OCI-LY3 (cell line): ENCODE data around the gene STK4.

Source experiments
- H2AFZ ChIP-seq: fragments of 200-600, 300-600 bp; shearing (Covaris generic); 2 replicates; pipeline ENCODE4 v1.6.0; 2014; ENCODE audit warnings: antibody characterized with exemption, low read depth, low read length
- H3K27ac ChIP-seq: fragments of 200-600, 300-600 bp; sonication (generic); 2 replicates; pipeline ENCODE4 v1.5.1; 2014; ENCODE audit warnings: mild to moderate bottlenecking, low read length, moderate library complexity, mixed read lengths
- H3K27me3 ChIP-seq: fragments of 200-600, 300-600 bp; sonication (generic); 2 replicates; pipeline ENCODE4 v1.6.1; 2014; ENCODE audit warnings: low read depth, low read length, mixed read lengths
- H3K36me3 ChIP-seq: fragments of 200-600, 300-600 bp; sonication (generic); replicated peaks from 2 replicates; pipeline ENCODE3; 2014; ENCODE audit warnings: low read depth, low read length, mixed read lengths
- H3K4me1 ChIP-seq: fragments of 300-600, 200-600 bp; sonication (generic); 2 replicates; pipeline ENCODE4 v1.6.1; 2014; ENCODE audit warnings: low read length, mixed read lengths
- H3K4me2 ChIP-seq: fragments of 200-600, 300-600 bp; sonication (generic); 2 replicates; pipeline ENCODE4 v1.6.1; 2014; ENCODE audit warnings: low read length, mixed read lengths
- H3K4me3 ChIP-seq: fragments of 300-600, 200-600 bp; sonication (generic); 2 replicates; pipeline ENCODE4 v1.5.1; 2014; ENCODE audit warnings: antibody characterized with exemption, mild to moderate bottlenecking, low read length, moderate library complexity
- H3K79me2 ChIP-seq: fragments of 300-600, 200-600 bp; shearing (Covaris generic); 2 replicates; pipeline ENCODE4 v1.6.1; 2014; ENCODE audit warnings: mild to moderate bottlenecking, low read length, mixed read lengths
- H3K9ac ChIP-seq: fragments of 300-600, 200-600 bp; shearing (Covaris generic); 2 replicates; pipeline ENCODE4 v1.6.0; 2014; ENCODE audit warnings: mild to moderate bottlenecking, low read length, moderate library complexity
- H3K9me3 ChIP-seq: fragments of 200-600, 300-600 bp; shearing (Covaris generic); 2 replicates; pipeline ENCODE4 v1.6.1; 2014; ENCODE audit warnings: low read length, mixed read lengths; ENCODE audit not compliant: insufficient read depth
- H4K20me1 ChIP-seq: fragments of 200-600, 300-600 bp; sonication (generic); 2 replicates; pipeline ENCODE4 v1.6.1; 2016; ENCODE audit warnings: low read length, mixed read lengths; ENCODE audit not compliant: insufficient read depth
- EZH2phosphoT487 ChIP-seq: fragments of 200-600 bp; shearing (Covaris generic); IDR thresholded peaks from 2 replicates; pipeline ENCODE4 v1.6.1; 2018; ENCODE audit warnings: antibody characterized with exemption, mixed run types, low read depth
- TF ChIP-seq, protein P1 (sequence below): fragments of 200-600, 300-600 bp; sonication (generic); IDR thresholded peaks from 2 replicates; pipeline ENCODE4 v1.5.1; 2014; ENCODE audit warnings: antibody characterized with exemption, low read length, low read depth

STK4 gene

DNA sequence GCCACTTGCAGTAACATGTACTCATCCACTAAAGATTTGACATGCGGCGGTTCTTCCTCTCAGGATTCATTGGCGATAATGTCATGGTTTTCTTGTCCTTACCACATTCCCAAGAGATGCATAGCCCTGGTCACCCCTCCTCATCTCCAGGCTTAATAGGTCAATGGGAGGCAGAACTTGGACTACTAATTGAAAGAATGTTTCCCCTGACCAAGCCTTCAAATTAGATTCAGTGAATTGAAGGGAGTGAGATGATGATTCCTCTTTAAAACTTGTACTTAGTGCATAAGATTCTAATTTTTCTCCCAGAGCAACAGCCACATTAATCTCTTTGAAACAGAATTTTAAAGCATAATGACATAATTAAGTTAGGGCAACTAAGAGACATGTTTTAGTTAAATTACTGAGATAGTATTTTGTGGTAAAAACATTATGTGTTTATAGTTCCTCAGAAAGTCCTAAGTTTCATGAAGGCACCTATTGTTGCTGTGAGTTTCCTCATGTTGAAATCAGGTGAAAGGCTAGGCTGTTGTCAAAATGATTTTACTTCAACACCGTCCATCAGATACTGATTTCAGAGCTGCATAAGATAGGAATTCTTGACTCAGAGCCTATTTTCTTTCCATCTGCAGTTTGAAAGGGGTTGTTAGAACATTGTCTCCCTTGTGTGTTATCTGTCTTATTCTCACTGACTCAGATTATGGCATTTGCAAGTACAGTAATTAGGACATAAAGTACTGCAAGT, 48.5 kb downstream of the STK4 start:
- H3K27me3 ChIP-seq, result no peaks in the 10 kb centered on the region
- peaks cover 21% of the 10 kb centered on the region for H3K4me1 ChIP-seq
- H3K9me3 ChIP-seq, result no peaks in the 10 kb centered on the region
- no peak overlapping the region for H2AFZ ChIP-seq
- no peak overlapping the region for H3K4me3 ChIP-seq
- peaks cover 72% of the 10 kb centered on the region for H3K36me3 ChIP-seq
- H3K79me2 ChIP-seq, result peaks cover 100% of the 10 kb centered on the region
- no peak overlapping the region for H3K9ac ChIP-seq
- no peak overlapping the region for H3K27ac ChIP-seq
- H4K20me1 ChIP-seq, result peaks cover 91% of the 10 kb centered on the region
- no peak overlapping the region for H3K4me2 ChIP-seq
- TF ChIP-seq, protein P1, sequence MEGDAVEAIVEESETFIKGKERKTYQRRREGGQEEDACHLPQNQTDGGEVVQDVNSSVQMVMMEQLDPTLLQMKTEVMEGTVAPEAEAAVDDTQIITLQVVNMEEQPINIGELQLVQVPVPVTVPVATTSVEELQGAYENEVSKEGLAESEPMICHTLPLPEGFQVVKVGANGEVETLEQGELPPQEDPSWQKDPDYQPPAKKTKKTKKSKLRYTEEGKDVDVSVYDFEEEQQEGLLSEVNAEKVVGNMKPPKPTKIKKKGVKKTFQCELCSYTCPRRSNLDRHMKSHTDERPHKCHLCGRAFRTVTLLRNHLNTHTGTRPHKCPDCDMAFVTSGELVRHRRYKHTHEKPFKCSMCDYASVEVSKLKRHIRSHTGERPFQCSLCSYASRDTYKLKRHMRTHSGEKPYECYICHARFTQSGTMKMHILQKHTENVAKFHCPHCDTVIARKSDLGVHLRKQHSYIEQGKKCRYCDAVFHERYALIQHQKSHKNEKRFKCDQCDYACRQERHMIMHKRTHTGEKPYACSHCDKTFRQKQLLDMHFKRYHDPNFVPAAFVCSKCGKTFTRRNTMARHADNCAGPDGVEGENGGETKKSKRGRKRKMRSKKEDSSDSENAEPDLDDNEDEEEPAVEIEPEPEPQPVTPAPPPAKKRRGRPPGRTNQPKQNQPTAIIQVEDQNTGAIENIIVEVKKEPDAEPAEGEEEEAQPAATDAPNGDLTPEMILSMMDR, result no peak
- TF ChIP-seq EZH2phosphoT487, result no peak

DNA sequence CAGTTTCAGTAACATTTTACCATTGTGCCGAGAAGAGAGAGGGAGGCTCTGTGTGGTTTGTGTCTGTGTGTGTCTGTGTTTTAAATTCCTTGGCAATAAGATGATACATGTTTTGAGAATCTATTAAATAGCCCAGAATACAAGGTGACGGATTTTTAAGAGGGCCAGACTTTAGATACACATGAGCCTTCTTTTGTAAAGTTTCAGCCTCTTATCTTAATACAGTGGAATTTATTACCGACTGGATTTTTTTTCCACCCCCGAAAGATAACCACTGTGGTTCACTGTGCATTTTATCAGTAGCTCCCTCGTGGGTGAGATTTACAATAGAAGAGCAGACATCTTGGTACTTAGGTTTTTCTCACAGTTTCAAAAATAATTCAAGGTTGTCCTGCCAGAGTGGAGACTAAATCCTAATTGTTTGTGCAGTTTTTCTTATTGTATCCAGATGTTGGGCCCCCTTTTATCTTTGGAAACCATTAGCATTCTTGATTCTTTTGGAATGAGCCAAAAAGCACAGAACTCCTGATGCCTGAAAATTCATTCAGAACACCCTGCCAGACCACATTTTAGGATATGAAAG, 49.9 kb downstream of the STK4 start:
- no peaks in the 10 kb centered on the region for H3K9me3 ChIP-seq
- H3K79me2 ChIP-seq, result peaks cover 100% of the 10 kb centered on the region
- no peak overlapping the region for H2AFZ ChIP-seq
- H3K27me3 ChIP-seq, result no peaks in the 10 kb centered on the region
- H3K9ac ChIP-seq, result no peak overlapping the region
- H3K36me3 ChIP-seq, result peaks cover 71% of the 10 kb centered on the region
- H4K20me1 ChIP-seq, result peaks cover 87% of the 10 kb centered on the region
- H3K4me1 ChIP-seq, result peaks cover 21% of the 10 kb centered on the region
- peak overlapping the region; percentile 5 for H3K27ac ChIP-seq
- no peak overlapping the region for H3K4me3 ChIP-seq
- no peak overlapping the region for H3K4me2 ChIP-seq
- TF ChIP-seq, protein P1, result no peak
- TF ChIP-seq EZH2phosphoT487, result no peak

DNA sequence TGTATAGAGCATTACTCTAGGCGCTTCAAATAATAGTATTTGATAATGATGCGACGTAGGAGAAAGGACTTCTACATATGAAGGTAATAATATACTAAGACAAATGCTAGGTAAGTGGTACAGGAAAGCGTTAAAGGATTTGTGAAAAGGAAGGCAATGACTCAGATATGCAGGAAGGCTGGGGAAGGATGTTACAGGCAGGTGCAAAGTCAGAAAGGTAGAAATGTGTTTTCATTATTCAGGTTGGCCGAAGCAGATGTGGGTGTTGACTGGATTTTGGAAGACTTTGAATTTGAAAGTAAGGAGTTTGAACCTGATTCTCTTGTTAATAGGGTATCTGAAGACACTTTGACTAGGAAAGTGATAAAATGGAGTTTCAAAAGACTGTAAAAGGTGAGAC, 51.0 kb downstream of the STK4 start:
- Histone ChIP-seq H3K27me3 (no peaks in the 10 kb centered on the region), H3K79me2 (peaks cover 100% of the 10 kb centered on the region), H3K4me3 (no peak overlapping the region), H3K4me2 (no peak overlapping the region), H3K36me3 (peaks cover 74% of the 10 kb centered on the region), H3K4me1 (peaks cover 21% of the 10 kb centered on the region), H2AFZ (no peak overlapping the region), H3K9ac (no peak overlapping the region), H3K9me3 (no peaks in the 10 kb centered on the region), H3K27ac (no peak overlapping the region), H4K20me1 (peaks cover 89% of the 10 kb centered on the region)
- TF ChIP-seq, protein P1, result no peak
- no peak for TF ChIP-seq EZH2phosphoT487

DNA sequence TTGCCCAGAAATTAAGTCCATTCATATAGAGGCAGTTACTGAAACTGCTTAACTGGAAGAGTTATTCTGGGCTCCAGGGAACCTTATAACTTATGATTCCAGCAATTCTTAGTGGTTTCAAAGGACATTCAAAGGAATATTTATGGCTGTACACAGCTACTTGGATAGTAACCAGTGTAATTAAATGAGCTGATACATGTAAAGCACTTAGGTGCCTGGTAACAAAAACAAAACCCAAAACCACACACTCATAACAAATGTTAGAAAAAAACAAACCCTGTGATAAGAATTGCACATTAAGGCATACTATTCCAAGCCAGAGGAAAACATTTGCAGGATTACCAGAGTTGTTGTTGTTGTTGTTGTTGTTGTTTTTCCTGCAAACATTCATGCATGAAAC, 51.5 kb downstream of the STK4 start:
- H3K9ac ChIP-seq, result no peak overlapping the region
- no peak for TF ChIP-seq EZH2phosphoT487
- TF ChIP-seq, protein P1, result no peak
- no peaks in the 10 kb centered on the region for H3K9me3 ChIP-seq
- peaks cover 76% of the 10 kb centered on the region for H3K36me3 ChIP-seq
- H3K4me2 ChIP-seq, result no peak overlapping the region
- no peaks in the 10 kb centered on the region for H3K27me3 ChIP-seq
- peaks cover 88% of the 10 kb centered on the region for H4K20me1 ChIP-seq
- peaks cover 100% of the 10 kb centered on the region for H3K79me2 ChIP-seq
- H3K27ac ChIP-seq, result no peak overlapping the region
- no peak overlapping the region for H2AFZ ChIP-seq
- peaks cover 21% of the 10 kb centered on the region for H3K4me1 ChIP-seq
- no peak overlapping the region for H3K4me3 ChIP-seq
